HepG2 (cell line): ENCODE results near the gene PASK. TPM values are rescaled to one million over a fixed set of nuclear protein-coding genes. Genes with fewer than 3 reads are reported as not detected.

Experiments
- FLYWCH1 ChIP-seq: sonication (generic); formaldehyde crosslinking; IDR thresholded peaks from 2 replicates; pipeline ENCODE4 v1.8.1; 2023; ENCODE audit warnings: mild to moderate bottlenecking, missing genetic modification reagents
- KLF16 ChIP-seq, 2 experiments: sonication (generic) in 1 of 2; formaldehyde crosslinking in 1 of 2; IDR thresholded peaks; 2 replicates each; pipeline versions ENCODE4 v1.6.1 to v1.8.0; 2016 to 2023; ENCODE audit warnings: missing genetic modification reagents in 2 of 2, missing compliant biosample characterization in 1 of 2
- NRL ChIP-seq: sonication (generic); formaldehyde crosslinking; IDR thresholded peaks from 2 replicates; pipeline ENCODE4 v1.5.0; 2020; ENCODE audit warnings: missing genetic modification reagents, mild to moderate bottlenecking, moderate library complexity, borderline replicate concordance
- ZMYM3 ChIP-seq: sonication (generic); formaldehyde crosslinking; IDR thresholded peaks from 2 replicates; pipeline ENCODE4 v1.5.1; 2020; ENCODE audit warnings: mild to moderate bottlenecking, missing genetic modification reagents
- ZNF30 ChIP-seq: sonication (generic); formaldehyde crosslinking; IDR thresholded peaks from 2 replicates; pipeline ENCODE4 v1.5.0; 2020; ENCODE audit warnings: mild to moderate bottlenecking, missing genetic modification reagents
- ZNF766 ChIP-seq: sonication (generic); formaldehyde crosslinking; IDR thresholded peaks from 2 replicates; pipeline ENCODE4 v1.5.0; 2020; ENCODE audit warnings: missing genetic modification reagents, borderline replicate concordance
- polyA plus RNA-seq, 8 experiments: library from polyadenylated mRNA; depleted of rRNA in 3 of 8; stranded (reverse) in 7 of 8; unstranded in 1 of 8; fragments of >200 nt; fragmentation: Illumina TruSeq in 4 of 8; extraction: Trizol in 4 of 8; gene quantifications; 2 replicates each; pipeline versions ENCODE4 v1.2.1 to v1.2.3, GENCODE V29; 2011 to 2016; ENCODE audit warnings: low read depth in 4 of 8, missing spikeins in 1 of 8, mixed read lengths in 1 of 8; ENCODE audit not compliant: insufficient read depth in 1 of 8
- total RNA-seq, 5 experiments: library from RNA; depleted of rRNA; stranded (reverse); fragments of >200 nt; fragmentation: Illumina TruSeq; extraction: Trizol; gene quantifications; 2 replicates each; pipeline ENCODE4 v1.2.3, GENCODE V29; 2016; ENCODE audit warnings: low read depth in 1 of 5
- TF ChIP-seq, protein P1 (sequence below): sonication (generic); formaldehyde crosslinking; IDR thresholded peaks from 2 replicates; pipeline ENCODE4 v1.9.0; 2021; ENCODE audit warnings: missing genetic modification reagents, mild to moderate bottlenecking, borderline replicate concordance
- TF ChIP-seq, protein P2 (sequence below): sonication (generic); formaldehyde crosslinking; IDR thresholded peaks from 2 replicates; pipeline ENCODE4 v1.5.0; 2020; ENCODE audit warnings: mild to moderate bottlenecking, missing genetic modification reagents, borderline replicate concordance
- TF ChIP-seq, protein P3 (sequence below): IDR thresholded peaks from 2 replicates; pipeline ENCODE4 v1.6.1; 2016; ENCODE audit warnings: low read depth, borderline replicate concordance
- TF ChIP-seq, protein P4 (sequence below): sonication (generic); formaldehyde crosslinking; IDR thresholded peaks from 2 replicates; pipeline ENCODE4 v1.9.0; 2022; ENCODE audit warnings: low read depth, missing genetic modification reagents
- TF ChIP-seq, protein P5 (sequence below): conservative IDR thresholded peaks from 2 replicates; pipeline ENCODE4 v1.6.1; 2018; ENCODE audit warnings: missing genetic modification reagents
- TF ChIP-seq, protein P6 (sequence below): sonication (generic); formaldehyde crosslinking; IDR thresholded peaks from 2 replicates; pipeline ENCODE4 v1.5.1; 2020; ENCODE audit warnings: mild to moderate bottlenecking, moderate library complexity, missing genetic modification reagents
- TF ChIP-seq, protein P7 (sequence below): sonication (generic); formaldehyde crosslinking; IDR thresholded peaks from 2 replicates; pipeline ENCODE4 v1.4.0; 2020; ENCODE audit warnings: missing genetic modification reagents

Gene PASK
- total and polyA plus RNA-seq, 2 of the 13 experiments (the other 11 are each of a cell fraction or from before 2014, with no cell fraction given) = 6.9 to 17.0 TPM

DNA sequence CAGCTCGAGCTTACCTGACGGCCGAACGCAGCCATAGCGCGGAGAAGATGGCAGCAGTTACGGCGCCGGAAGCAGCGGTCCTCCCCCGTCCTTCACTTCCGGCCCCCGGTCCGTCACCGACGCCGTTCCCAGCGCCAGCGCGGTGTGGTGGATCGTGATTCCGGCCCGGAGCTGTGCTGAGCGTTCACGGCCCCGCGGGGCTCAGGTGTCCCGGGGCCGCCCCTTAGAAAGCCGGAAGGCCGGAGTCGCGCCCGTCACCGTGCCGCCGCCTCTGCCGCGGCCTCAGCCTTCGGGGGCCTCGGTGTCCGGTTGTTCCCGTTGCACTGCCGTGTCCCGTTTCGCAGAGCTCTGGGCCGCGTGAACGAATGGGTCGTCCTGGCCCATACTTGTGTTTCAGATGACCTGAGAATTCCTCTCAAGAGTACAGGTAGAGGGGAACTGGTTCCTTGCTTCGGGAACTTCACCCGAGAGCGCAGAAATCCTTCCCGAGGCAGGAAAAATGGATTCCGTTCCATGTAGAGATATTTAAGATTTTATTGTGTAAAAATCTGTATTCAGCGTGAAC, 47.0 kb downstream of the PASK start, which contains the start of gene MTERF4 (continued):
- TF ChIP-seq FLYWCH1 (CRISPR knock-in tag) (no peak), ZNF766 (CRISPR knock-in tag) (peak; percentile 94; the same call in 1 of the 2 replicates), ZNF30 (CRISPR knock-in tag) (peak; percentile 50; the same call in 1 of the 2 replicates), NRL (peak; percentile 99; the same call in 1 of the 2 replicates), ZMYM3 (CRISPR knock-in tag) (peak; percentile 93), KLF16 (CRISPR knock-in tag; IDR thresholded peaks at IDR 0.05) (peak; percentile 95 to 100; a peak in 3 of 4 replicates)
- TF ChIP-seq, protein P1, sequence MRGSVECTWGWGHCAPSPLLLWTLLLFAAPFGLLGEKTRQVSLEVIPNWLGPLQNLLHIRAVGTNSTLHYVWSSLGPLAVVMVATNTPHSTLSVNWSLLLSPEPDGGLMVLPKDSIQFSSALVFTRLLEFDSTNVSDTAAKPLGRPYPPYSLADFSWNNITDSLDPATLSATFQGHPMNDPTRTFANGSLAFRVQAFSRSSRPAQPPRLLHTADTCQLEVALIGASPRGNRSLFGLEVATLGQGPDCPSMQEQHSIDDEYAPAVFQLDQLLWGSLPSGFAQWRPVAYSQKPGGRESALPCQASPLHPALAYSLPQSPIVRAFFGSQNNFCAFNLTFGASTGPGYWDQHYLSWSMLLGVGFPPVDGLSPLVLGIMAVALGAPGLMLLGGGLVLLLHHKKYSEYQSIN (CRISPR knock-in tag) = no peak; the same call in 1 of the 2 replicates
- TF ChIP-seq, protein P2, sequence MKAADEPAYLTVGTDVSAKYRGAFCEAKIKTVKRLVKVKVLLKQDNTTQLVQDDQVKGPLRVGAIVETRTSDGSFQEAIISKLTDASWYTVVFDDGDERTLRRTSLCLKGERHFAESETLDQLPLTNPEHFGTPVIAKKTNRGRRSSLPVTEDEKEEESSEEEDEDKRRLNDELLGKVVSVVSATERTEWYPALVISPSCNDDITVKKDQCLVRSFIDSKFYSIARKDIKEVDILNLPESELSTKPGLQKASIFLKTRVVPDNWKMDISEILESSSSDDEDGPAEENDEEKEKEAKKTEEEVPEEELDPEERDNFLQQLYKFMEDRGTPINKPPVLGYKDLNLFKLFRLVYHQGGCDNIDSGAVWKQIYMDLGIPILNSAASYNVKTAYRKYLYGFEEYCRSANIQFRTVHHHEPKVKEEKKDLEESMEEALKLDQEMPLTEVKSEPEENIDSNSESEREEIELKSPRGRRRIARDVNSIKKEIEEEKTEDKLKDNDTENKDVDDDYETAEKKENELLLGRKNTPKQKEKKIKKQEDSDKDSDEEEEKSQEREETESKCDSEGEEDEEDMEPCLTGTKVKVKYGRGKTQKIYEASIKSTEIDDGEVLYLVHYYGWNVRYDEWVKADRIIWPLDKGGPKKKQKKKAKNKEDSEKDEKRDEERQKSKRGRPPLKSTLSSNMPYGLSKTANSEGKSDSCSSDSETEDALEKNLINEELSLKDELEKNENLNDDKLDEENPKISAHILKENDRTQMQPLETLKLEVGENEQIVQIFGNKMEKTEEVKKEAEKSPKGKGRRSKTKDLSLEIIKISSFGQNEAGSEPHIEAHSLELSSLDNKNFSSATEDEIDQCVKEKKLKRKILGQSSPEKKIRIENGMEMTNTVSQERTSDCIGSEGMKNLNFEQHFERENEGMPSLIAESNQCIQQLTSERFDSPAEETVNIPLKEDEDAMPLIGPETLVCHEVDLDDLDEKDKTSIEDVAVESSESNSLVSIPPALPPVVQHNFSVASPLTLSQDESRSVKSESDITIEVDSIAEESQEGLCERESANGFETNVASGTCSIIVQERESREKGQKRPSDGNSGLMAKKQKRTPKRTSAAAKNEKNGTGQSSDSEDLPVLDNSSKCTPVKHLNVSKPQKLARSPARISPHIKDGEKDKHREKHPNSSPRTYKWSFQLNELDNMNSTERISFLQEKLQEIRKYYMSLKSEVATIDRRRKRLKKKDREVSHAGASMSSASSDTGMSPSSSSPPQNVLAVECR = peak; percentile 99
- TF ChIP-seq, protein P3, sequence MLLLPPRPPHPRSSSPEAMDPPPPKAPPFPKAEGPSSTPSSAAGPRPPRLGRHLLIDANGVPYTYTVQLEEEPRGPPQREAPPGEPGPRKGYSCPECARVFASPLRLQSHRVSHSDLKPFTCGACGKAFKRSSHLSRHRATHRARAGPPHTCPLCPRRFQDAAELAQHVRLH (CRISPR knock-in tag) = peak; percentile 99
- TF ChIP-seq, protein P4, sequence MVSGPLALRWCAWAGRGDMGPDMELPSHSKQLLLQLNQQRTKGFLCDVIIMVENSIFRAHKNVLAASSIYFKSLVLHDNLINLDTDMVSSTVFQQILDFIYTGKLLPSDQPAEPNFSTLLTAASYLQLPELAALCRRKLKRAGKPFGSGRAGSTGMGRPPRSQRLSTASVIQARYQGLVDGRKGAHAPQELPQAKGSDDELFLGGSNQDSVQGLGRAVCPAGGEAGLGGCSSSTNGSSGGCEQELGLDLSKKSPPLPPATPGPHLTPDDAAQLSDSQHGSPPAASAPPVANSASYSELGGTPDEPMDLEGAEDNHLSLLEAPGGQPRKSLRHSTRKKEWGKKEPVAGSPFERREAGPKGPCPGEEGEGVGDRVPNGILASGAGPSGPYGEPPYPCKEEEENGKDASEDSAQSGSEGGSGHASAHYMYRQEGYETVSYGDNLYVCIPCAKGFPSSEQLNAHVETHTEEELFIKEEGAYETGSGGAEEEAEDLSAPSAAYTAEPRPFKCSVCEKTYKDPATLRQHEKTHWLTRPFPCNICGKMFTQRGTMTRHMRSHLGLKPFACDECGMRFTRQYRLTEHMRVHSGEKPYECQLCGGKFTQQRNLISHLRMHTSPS (CRISPR knock-in tag) = peak; percentile 90
- TF ChIP-seq, protein P5, sequence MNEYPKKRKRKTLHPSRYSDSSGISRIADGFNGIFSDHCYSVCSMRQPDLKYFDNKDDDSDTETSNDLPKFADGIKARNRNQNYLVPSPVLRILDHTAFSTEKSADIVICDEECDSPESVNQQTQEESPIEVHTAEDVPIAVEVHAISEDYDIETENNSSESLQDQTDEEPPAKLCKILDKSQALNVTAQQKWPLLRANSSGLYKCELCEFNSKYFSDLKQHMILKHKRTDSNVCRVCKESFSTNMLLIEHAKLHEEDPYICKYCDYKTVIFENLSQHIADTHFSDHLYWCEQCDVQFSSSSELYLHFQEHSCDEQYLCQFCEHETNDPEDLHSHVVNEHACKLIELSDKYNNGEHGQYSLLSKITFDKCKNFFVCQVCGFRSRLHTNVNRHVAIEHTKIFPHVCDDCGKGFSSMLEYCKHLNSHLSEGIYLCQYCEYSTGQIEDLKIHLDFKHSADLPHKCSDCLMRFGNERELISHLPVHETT = peak; percentile 100
- TF ChIP-seq, protein P6, sequence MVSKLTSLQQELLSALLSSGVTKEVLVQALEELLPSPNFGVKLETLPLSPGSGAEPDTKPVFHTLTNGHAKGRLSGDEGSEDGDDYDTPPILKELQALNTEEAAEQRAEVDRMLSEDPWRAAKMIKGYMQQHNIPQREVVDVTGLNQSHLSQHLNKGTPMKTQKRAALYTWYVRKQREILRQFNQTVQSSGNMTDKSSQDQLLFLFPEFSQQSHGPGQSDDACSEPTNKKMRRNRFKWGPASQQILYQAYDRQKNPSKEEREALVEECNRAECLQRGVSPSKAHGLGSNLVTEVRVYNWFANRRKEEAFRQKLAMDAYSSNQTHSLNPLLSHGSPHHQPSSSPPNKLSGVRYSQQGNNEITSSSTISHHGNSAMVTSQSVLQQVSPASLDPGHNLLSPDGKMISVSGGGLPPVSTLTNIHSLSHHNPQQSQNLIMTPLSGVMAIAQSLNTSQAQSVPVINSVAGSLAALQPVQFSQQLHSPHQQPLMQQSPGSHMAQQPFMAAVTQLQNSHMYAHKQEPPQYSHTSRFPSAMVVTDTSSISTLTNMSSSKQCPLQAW = peak; percentile 98
- TF ChIP-seq, protein P7, sequence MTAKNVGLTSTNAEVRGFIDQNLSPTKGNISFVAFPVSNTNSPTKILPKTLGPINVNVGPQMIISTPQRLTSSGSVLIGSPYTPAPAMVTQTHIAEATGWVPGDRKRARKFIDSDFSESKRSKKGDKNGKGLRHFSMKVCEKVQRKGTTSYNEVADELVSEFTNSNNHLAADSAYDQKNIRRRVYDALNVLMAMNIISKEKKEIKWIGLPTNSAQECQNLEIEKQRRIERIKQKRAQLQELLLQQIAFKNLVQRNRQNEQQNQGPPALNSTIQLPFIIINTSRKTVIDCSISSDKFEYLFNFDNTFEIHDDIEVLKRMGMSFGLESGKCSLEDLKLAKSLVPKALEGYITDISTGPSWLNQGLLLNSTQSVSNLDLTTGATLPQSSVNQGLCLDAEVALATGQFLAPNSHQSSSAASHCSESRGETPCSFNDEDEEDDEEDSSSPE (CRISPR knock-in tag) = peak; percentile 87
